H1 (cell line): Measurements from ENCODE around the gene TMEM185B. TPM values are rescaled to one million over a fixed set of nuclear protein-coding genes. Genes with fewer than 3 reads are reported as not detected.

ENCODE experiments used
- CTCF ChIA-PET: fragments of 300-600 bp; sonication (Branson Sonifier 250); formaldehyde crosslinking; loops from one replicate; lab custom pipeline; 2021; ENCODE audit not compliant: partially characterized antibody; lab: Charles Lee
- POLR2A ChIA-PET: fragments of 300-600 bp; sonication (Branson Sonifier 250); formaldehyde crosslinking; loops from one replicate; lab custom pipeline; 2021; ENCODE audit warnings: inconsistent platforms; ENCODE audit not compliant: partially characterized antibody; lab: Charles Lee
- DNase-seq, 2 experiments: peaks; one replicate each; pipeline versions ENCODE4 v3.0.0 to v3.0.0-alpha.2; 2010 to 2022; ENCODE audit warnings: low spot score in 2 of 2, low read depth in 1 of 2, mixed read lengths in 1 of 2
- FAIRE-seq: peaks from 2 replicates; lab custom pipeline; 2011; peaks lifted over from hg19 to GRCh38; lab: Jason Lieb, UNC
- H2AFZ ChIP-seq: 2 replicates; pipeline ENCODE4 v1.8.1; 2012; ENCODE audit warnings: low read length, inconsistent platforms
- H2AK5ac ChIP-seq: 2 replicates; pipeline ENCODE4 v1.6.1; 2013; ENCODE audit warnings: low read depth, low read length
- H2BK120ac ChIP-seq: replicated peaks from 2 replicates; pipeline ENCODE3; 2013; ENCODE audit warnings: low read depth, low read length, inconsistent platforms
- H2BK12ac ChIP-seq: 2 replicates; pipeline ENCODE4 v1.6.1; 2013; ENCODE audit warnings: low read depth, low read length
- H2BK15ac ChIP-seq: 2 replicates; pipeline ENCODE4 v1.6.1; 2013; ENCODE audit warnings: low read length
- H2BK20ac ChIP-seq: 2 replicates; pipeline ENCODE4 v1.6.1; 2013; ENCODE audit warnings: low read length
- H2BK5ac ChIP-seq: 2 replicates; pipeline ENCODE4 v1.6.1; 2013; ENCODE audit warnings: low read depth, low read length
- H3K14ac ChIP-seq: 2 replicates; pipeline ENCODE4 v1.6.1; 2013; ENCODE audit warnings: inconsistent platforms; ENCODE audit not compliant: insufficient read length
- H3K18ac ChIP-seq: 2 replicates; pipeline ENCODE4 v1.6.1; 2013; ENCODE audit warnings: low read length; ENCODE audit errors: extremely low read depth
- H3K23ac ChIP-seq: 2 replicates; pipeline ENCODE4 v1.6.1; 2013; ENCODE audit warnings: inconsistent platforms; ENCODE audit not compliant: insufficient read length
- H3K23me2 ChIP-seq: 2 replicates; pipeline ENCODE4 v1.6.1; 2013; ENCODE audit warnings: low read depth, low read length
- H3K27ac ChIP-seq: 2 replicates; pipeline ENCODE4 v1.6.1; 2011; ENCODE audit warnings: low read depth, low read length, inconsistent platforms
- H3K27me3 ChIP-seq, 4 experiments: replicated peaks in 1 of 4; 1 replicate in 1 of 4; 2 replicates in 3 of 4; pipeline versions ENCODE4 v1.6.1 to v1.8.1; 2011 to 2013; ENCODE audit warnings: low read length in 3 of 4, mild to moderate bottlenecking in 3 of 4, inconsistent platforms in 2 of 4, mixed read lengths in 2 of 4, moderate library complexity in 1 of 4; ENCODE audit not compliant: control insufficient read depth in 3 of 4, insufficient read depth in 3 of 4; ENCODE audit errors: extremely low read depth in 1 of 4
- H3K36me3 ChIP-seq, 4 experiments: 2 replicates each; pipeline versions ENCODE4 v1.6.1 to v1.8.1; 2011 to 2013; ENCODE audit warnings: mild to moderate bottlenecking in 4 of 4, low read length in 3 of 4, moderate library complexity in 2 of 4, control low read depth in 1 of 4, inconsistent platforms in 1 of 4; ENCODE audit not compliant: insufficient read depth in 4 of 4, control insufficient read depth in 2 of 4
- H3K4ac ChIP-seq: replicated peaks from 2 replicates; pipeline ENCODE3; 2013; ENCODE audit warnings: low read length, low read depth, mixed read lengths, inconsistent platforms; ENCODE audit not compliant: insufficient read length
- H3K4me1 ChIP-seq, 4 experiments: replicated peaks in 1 of 4; 1 replicate in 1 of 4; 2 replicates in 3 of 4; pipeline versions ENCODE4 v1.6.1 to v1.8.1; 2011 to 2013; ENCODE audit warnings: low read length in 3 of 4, inconsistent platforms in 2 of 4, mixed read lengths in 1 of 4; ENCODE audit not compliant: insufficient read depth in 4 of 4, control insufficient read depth in 3 of 4
- H3K4me2 ChIP-seq, 2 experiments: 2 replicates each; pipeline versions ENCODE4 v1.6.1 to v1.8.1; 2011 to 2013; ENCODE audit warnings: low read depth in 2 of 2, low read length in 2 of 2, control low read depth in 1 of 2, inconsistent platforms in 1 of 2, mild to moderate bottlenecking in 1 of 2; ENCODE audit not compliant: insufficient read depth in 1 of 2
- H3K4me3 ChIP-seq, 4 experiments: fragments of 200-600, 300-600 bp in 1 of 4; sonication (generic), shearing (Covaris generic), sonication (Bioruptor Twin) in 1 of 4; 2 replicates each; pipeline versions ENCODE4 v1.5.1 to v1.8.1; 2011 to 2016; ENCODE audit warnings: low read length in 4 of 4, low read depth in 3 of 4, control low read depth in 2 of 4, inconsistent platforms in 2 of 4, mild to moderate bottlenecking in 2 of 4, mixed read lengths in 1 of 4, moderate library complexity in 1 of 4; ENCODE audit not compliant: insufficient read depth in 2 of 4; ENCODE audit errors: extremely low read depth in 1 of 4
- H3K56ac ChIP-seq: replicated peaks from 2 replicates; pipeline ENCODE3; 2013; ENCODE audit warnings: low read depth, mild to moderate bottlenecking, mixed read lengths, low read length, inconsistent platforms; ENCODE audit not compliant: insufficient read length
- H3K79me1 ChIP-seq: 2 replicates; pipeline ENCODE4 v1.6.1; 2013; ENCODE audit warnings: low read depth, low read length, control low read depth
- H3K79me2 ChIP-seq, 2 experiments: 2 replicates each; pipeline versions ENCODE4 v1.6.1 to v1.8.1; 2012 to 2013; ENCODE audit warnings: low read length in 2 of 2, mild to moderate bottlenecking in 2 of 2, inconsistent platforms in 1 of 2; ENCODE audit not compliant: insufficient read depth in 2 of 2, control insufficient read depth in 1 of 2
- H3K9ac ChIP-seq, 4 experiments: replicated peaks in 1 of 4; 1 replicate in 1 of 4; 2 replicates in 3 of 4; pipeline versions ENCODE4 v1.6.1 to v1.8.1; 2011 to 2013; ENCODE audit warnings: low read depth in 3 of 4, low read length in 3 of 4, control low read depth in 2 of 4, mild to moderate bottlenecking in 2 of 4, moderate library complexity in 2 of 4, inconsistent platforms in 1 of 4; ENCODE audit errors: extremely low read depth in 1 of 4
- H3K9me3 ChIP-seq, 2 experiments: 2 replicates each; pipeline versions ENCODE4 v1.6.1 to v1.8.1; 2012 to 2013; ENCODE audit warnings: mild to moderate bottlenecking in 2 of 2, moderate library complexity in 2 of 2, control low read depth in 1 of 2, inconsistent platforms in 1 of 2, low read depth in 1 of 2, low read length in 1 of 2, mixed read lengths in 1 of 2; ENCODE audit not compliant: insufficient read depth in 2 of 2
- H4K20me1 ChIP-seq, 2 experiments: replicated peaks in 1 of 2; 2 replicates each; pipeline versions ENCODE3 to v1.8.1; 2011 to 2013; ENCODE audit warnings: inconsistent platforms in 2 of 2, low read length in 2 of 2, mild to moderate bottlenecking in 1 of 2; ENCODE audit not compliant: insufficient read depth in 2 of 2, control insufficient read depth in 1 of 2
- H4K5ac ChIP-seq: 2 replicates; pipeline ENCODE4 v1.6.1; 2013; ENCODE audit warnings: low read length, low read depth, mixed read lengths, inconsistent platforms; ENCODE audit not compliant: insufficient read length
- H4K8ac ChIP-seq: 2 replicates; pipeline ENCODE4 v1.8.0; 2013; ENCODE audit warnings: mild to moderate bottlenecking, moderate library complexity, low read length, inconsistent platforms; ENCODE audit not compliant: insufficient read depth; ENCODE audit errors: extremely low read depth
- H4K91ac ChIP-seq: replicated peaks from 2 replicates; pipeline ENCODE3; 2013; ENCODE audit warnings: low read length, mixed read lengths, inconsistent platforms; ENCODE audit not compliant: insufficient read length
- BCL11A ChIP-seq, 2 experiments: IDR thresholded peaks; one replicate each; pipeline ENCODE4 v1.6.1; 2011; ENCODE audit warnings: low read depth in 2 of 2, low read length in 2 of 2, mild to moderate bottlenecking in 2 of 2
- EP300 ChIP-seq, 2 experiments: IDR thresholded peaks; 1 replicate in 1 of 2; 2 replicates in 1 of 2; pipeline ENCODE4 v1.6.1; 2011 to 2012; ENCODE audit warnings: low read depth in 2 of 2, low read length in 2 of 2, mild to moderate bottlenecking in 2 of 2, borderline replicate concordance in 1 of 2, inconsistent platforms in 1 of 2, moderate library complexity in 1 of 2
- MAFK ChIP-seq: IDR thresholded peaks from 2 replicates; pipeline ENCODE4 v1.6.1; 2012; ENCODE audit warnings: low read depth, mild to moderate bottlenecking, improper control_type of control experiment, low read length
- RNF2 ChIP-seq: fragments of 200-900, 300-1000 bp; sonication (generic); IDR thresholded peaks from 2 replicates; pipeline ENCODE4 v1.7.1; 2016; ENCODE audit warnings: borderline replicate concordance, low read depth, mild to moderate bottlenecking, antibody characterized with exemption, low read length; ENCODE audit not compliant: poor library complexity, severe bottlenecking; ENCODE audit errors: missing control alignments
- RXRA ChIP-seq: IDR thresholded peaks from 2 replicates; pipeline ENCODE4 v1.6.1; 2011; ENCODE audit warnings: low read depth, mild to moderate bottlenecking, low read length, moderate library complexity; ENCODE audit not compliant: insufficient read depth
- SAP30 ChIP-seq: fragments of 300-600 bp; sonication (generic); IDR thresholded peaks from 2 replicates; pipeline ENCODE4 v1.7.1; 2012; ENCODE audit warnings: low read length, moderate library complexity, mild to moderate bottlenecking, inconsistent platforms; ENCODE audit not compliant: insufficient read depth, insufficient replicate concordance
- WGBS, 2 experiments: shearing (Covaris generic) in 1 of 2; methylation state at CpG; one replicate each; pipeline versions ENCODE4 v1.1.6 to v1.1.7; 2013 to 2015; ENCODE audit warnings: low lambda C conversion rate in 2 of 2, mixed read lengths in 2 of 2, inconsistent platforms in 1 of 2, low coverage in 1 of 2, missing lambda C conversion rate in 1 of 2; ENCODE audit not compliant: insufficient replicate concordance in 2 of 2, insufficient coverage in 1 of 2, insufficient read length in 1 of 2; ENCODE audit errors: extremely low coverage in 1 of 2, missing lambda C conversion rate in 1 of 2; 5-methylcytosine and 5-hydroxymethylcytosine counted together
- polyA plus RNA-seq, 7 experiments: library from polyadenylated mRNA; depleted of rRNA in 3 of 7; stranded (reverse) in 5 of 7; unstranded in 2 of 7; fragments of >200 nt in 5 of 7; fragments of 200-250 nt in 2 of 7; gene quantifications; 1 replicate in 5 of 7; 2 replicates in 1 of 7; 4 replicates in 1 of 7; pipeline versions ENCODE4 v1.2.1 to v1.2.3, GENCODE V29; 2011 to 2013; ENCODE audit warnings: missing spikeins in 2 of 7, mixed read lengths in 2 of 7
- total RNA-seq: library from RNA; stranded (reverse); fragmentation: NEBNext Ultra II Directional; extraction: Animal tissue kit (Norgen Biotek cat#: 25700); gene quantifications from 2 replicates; pipeline ENCODE4 v1.2.1, GENCODE V29; 2021

TMEM185B gene
- total and polyA plus RNA-seq, 2 of the 8 experiments (the other 6 are each of a cell fraction or from before 2014, with no cell fraction given): 13.5 to 14.0 TPM

DNA sequence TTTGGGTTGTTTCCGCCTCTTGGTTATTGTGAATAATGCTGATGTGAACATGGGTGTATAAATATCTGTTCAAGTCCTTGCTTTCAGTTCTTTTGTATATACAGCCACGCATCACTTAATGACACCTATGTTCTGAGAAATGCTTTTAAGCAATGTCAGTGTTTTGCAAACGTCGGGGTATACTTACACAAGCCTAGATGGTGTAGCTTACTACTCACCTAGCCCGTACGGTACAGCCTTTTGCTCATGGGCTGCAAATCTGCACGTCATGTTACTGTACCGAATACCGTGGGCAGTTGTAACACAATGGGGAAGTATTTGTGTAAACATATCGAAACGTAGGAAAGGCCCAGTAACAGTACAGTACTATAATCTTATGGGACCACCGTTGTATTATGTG, 41.8 kb upstream of the TMEM185B start:
- H2BK15ac ChIP-seq: no peak overlapping the region
- H3K36me3 ChIP-seq: no peaks in the 10 kb centered on the region
- no peak for TF ChIP-seq SAP30
- TF ChIP-seq EP300 (IDR thresholded peaks at IDR 0.05; ENCODE audit: borderline replicate concordance in 1 of 2, low read depth in 2 of 2, low read length in 2 of 2): no peak
- no peak for TF ChIP-seq BCL11A (IDR thresholded peaks at IDR 0.05; ENCODE audit: low read depth in 2 of 2, low read length in 2 of 2)
- no peak for TF ChIP-seq MAFK
- TF ChIP-seq RXRA: no peak
- TF ChIP-seq RNF2: no peak
- H3K4ac ChIP-seq: no peak overlapping the region
- H4K20me1 ChIP-seq: no peaks in the 10 kb centered on the region
- H3K9ac ChIP-seq: no peak overlapping the region; a peak in 1 of 7 replicates
- CTCF ChIA-PET: interaction anchor here (1.0 to 2.7 kb wide), 4 partner anchors 13 to 47 kb away, joined by 3 to 14 read pairs (median 3); partner anchors contain the start of gene RALB
- no peak overlapping the region for H3K4me3 ChIP-seq
- H4K5ac ChIP-seq: no peak overlapping the region
- H3K4me2 ChIP-seq: no peak overlapping the region
- no peaks in the 10 kb centered on the region for H3K79me1 ChIP-seq
- no peak overlapping the region for H3K56ac ChIP-seq
- DNase-seq (no peak), FAIRE-seq (no peak)
- no peak overlapping the region for H2BK20ac ChIP-seq
- H3K4me1 ChIP-seq: no peaks in the 10 kb centered on the region
- H3K23me2 ChIP-seq: no peaks in the 10 kb centered on the region
- no peak overlapping the region for H2BK5ac ChIP-seq
- no peaks in the 10 kb centered on the region for H3K27me3 ChIP-seq
- WGBS, 2 experiments: 86% methylated on average over 12 of the region's 12 CpGs; no CpG with 5 or more reads in 1 of the 2 experiments
- no peak overlapping the region for H2BK12ac ChIP-seq
- peaks cover 7 to 11% of the 10 kb centered on the region in 2 experiments; a peak in 3 of 4 replicates for H3K9me3 ChIP-seq
- no peak overlapping the region for H4K8ac ChIP-seq
- H2AK5ac ChIP-seq: no peak overlapping the region
- no peak overlapping the region for H4K91ac ChIP-seq
- H3K27ac ChIP-seq: no peak overlapping the region
- no peak overlapping the region for H3K23ac ChIP-seq
- H3K14ac ChIP-seq: no peak overlapping the region
- no peak overlapping the region for H2BK120ac ChIP-seq
- H2AFZ ChIP-seq: no peak overlapping the region
- no peaks in the 10 kb centered on the region for H3K79me2 ChIP-seq
- POLR2A ChIA-PET: interaction anchor here (1.3 kb wide), 1 partner anchor 10 kb away, joined by 6 read pairs; no protein-coding TSS in a partner anchor
- no peak overlapping the region for H3K18ac ChIP-seq
